HG03066 (cell line): ENCODE data around the gene MCCC2.
"Not testable (repeated sequence)": the region's sequence is repeated elsewhere in the genome, so short reads cannot be mapped to it uniquely, and the experiment has no call there.

Experiments
- ATAC-seq: cut with Tn5 transposase; IDR thresholded peaks from one replicate; pipeline ENCODE4 v1.9.1; 2021; ENCODE audit warnings: low read depth; ENCODE audit not compliant: unreplicated experiment

MCCC2 gene

GRCh38 chr5:71586941-71587765, at the start of gene MCCC2:
Gene MCCC2 (plus strand): TSS chr5:71587340. CDS start chr5:71587426, 86 bp downstream.
- ATAC-seq: peak; percentile 98

DNA sequence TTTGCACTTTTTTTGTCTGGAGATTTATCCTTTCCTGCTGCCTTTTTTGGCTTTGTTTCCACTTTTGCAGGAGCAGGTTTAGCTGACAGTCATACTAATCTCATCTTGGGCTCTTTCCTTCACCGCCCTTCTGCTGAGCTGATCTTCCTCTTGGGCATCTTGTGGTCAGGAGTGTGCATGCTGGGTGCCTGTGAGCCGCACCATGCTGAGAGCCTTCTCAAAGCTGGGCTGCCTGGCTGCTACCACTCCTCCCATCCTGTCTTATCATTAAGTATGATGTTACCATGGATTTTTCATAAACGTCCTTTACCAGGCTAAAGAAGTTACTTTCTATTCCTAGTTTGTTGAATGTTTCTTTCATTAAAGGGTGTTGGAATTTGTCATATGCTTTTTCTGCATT, 49.5 kb upstream of the MCCC2 start:
- ATAC-seq: no peak

GRCh38 chr5:71550885-71551284, 36.3 kb upstream of the MCCC2 start:
- not testable (repeated sequence) for ATAC-seq

GRCh38 chr5:71551582-71551981, 35.6 kb upstream of the MCCC2 start:
- ATAC-seq: not testable (repeated sequence)

- not testable (repeated sequence) for ATAC-seq
These were observed 35.0 kb upstream of the MCCC2 start for GRCh38 chr5:71552026-71552749.

DNA sequence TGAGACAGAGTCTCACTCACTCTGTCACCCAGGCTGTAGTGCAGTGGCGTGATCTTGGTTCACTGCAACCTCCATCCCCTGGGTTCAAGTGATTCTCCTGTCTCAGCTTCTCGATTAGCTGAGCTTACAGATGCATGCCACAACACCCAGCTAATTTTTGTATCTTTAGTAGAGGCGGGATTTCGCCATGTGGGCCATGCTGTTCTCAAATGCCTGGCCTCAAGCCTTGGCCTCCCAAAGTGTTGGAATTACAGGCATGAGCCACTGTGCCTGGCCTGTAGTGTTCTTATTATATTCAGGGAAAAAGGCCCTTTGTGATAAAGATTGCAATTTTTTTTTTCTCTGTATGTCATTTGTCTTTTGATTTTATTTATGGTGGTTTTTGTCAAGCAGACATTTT, 24.0 kb upstream of the MCCC2 start:
- no peak for ATAC-seq

DNA sequence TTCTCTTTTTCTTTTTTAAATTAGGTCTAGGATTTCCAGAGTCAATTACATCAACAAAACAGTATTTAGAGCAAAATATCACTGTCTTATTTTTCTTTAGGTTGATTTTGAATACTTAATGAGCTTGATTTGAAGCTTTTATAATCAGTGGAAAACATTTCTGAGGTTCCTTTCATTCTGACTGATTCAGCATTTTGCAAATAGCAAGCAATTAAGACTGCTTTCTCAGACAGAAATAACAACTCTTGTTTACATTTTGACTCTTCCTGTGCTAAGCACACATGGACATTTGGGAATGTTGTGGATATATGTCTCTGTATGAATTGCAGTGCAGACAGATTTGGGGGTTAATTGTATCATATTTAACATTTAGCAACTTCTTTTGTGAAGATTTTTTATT, 22.2 kb upstream of the MCCC2 start:
- ATAC-seq: no peak

- no peak for ATAC-seq
These were observed 17.2 kb upstream of the MCCC2 start for GRCh38 chr5:71569748-71570509.

DNA sequence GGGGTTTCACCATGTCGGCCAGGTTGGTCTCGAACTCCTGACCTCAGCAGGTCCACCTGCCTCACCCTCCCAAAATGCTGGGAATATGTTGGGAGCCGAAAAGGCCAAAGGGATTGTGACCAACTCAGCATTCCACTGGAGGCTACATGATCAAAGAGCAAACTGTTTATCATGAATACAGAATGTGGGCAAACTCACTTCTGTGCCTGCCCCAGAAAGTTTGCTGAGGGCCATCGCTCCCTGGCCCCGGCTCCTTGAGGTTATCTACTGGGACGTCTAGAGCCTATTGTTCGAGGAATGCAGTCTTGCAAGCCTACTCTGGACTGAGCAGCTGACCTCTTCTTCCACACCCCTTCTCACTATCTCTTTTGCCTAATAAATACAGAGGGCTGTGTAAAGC, 15.3 kb upstream of the MCCC2 start:
- not testable (repeated sequence) for ATAC-seq

- ATAC-seq: no peak
These were observed 13.5 kb upstream of the MCCC2 start for GRCh38 chr5:71573591-71573990.

DNA sequence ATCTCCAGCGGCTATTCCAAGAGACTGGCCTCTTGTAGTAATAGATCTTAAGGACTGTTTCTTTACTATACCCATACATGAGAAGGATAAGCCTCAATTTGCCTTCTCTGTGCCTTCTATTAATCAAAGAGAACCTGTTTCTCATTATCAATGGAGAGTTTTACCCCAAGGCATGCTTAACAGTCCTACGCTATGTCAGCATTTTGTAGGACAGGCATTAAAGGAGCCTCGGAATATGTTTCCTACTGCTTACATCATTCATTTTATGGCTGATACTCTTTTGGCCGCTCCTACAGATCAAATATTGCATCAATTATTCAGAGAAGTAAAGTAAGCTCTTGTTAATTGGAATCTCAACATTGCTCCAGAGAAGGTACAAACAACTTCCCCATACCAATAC, 11.6 kb upstream of the MCCC2 start:
- ATAC-seq: not testable (repeated sequence)

- no peak for ATAC-seq
These were observed 10.9 kb upstream of the MCCC2 start for GRCh38 chr5:71576241-71576640.

DNA sequence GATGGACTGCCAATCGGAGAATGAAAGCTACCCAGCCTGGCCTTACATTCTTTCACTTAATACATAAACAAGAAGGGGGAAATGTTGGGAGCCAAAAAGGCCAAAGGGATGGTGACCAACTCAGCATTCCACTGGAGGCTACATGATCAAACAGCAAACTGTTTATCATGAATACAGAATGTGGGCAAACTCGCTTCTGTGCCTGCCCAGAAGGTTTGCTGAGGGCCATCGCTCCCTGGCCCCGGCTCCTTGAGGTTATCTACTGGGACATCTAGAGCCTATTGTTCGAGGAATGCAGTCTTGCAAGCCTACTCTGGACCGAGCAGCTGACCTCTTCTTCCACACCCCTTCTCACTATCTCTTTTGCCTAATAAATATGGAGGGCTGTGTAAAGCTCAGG, 9.3 kb upstream of the MCCC2 start:
- not testable (repeated sequence) for ATAC-seq

DNA sequence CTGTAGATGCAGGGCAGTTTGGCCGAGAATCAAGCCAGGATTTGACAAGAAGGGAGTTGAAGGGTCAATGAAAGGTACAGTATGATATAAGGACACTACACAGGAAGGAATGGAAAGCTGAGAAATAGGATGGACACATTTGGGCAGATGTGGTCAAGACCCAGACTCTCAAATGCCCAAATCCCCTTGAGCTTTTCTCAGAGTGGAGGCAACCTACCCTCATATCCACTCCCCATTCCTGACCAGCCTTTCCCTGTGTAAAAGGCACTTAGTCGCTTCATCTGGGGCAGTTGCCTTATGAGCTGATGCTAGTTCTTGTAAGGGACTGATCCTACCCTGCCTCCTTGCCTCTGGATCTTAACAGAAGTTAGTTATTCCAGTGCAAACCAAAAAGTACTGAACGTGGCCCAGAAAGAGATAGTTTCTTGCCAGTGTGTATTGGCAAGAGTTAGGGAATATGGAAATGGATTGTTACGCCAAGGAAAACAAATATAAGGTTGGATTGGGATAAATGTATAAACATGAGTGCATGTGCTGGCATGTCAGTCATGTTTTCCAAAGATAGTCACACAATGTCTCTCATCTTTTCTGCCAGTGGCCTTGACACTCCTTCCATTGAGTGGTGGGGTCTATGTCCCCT, 4.1 kb upstream of the MCCC2 start:
- ATAC-seq: no peak

- peak; percentile 3 for ATAC-seq
These were observed 844 bp upstream of the MCCC2 start for GRCh38 chr5:71586052-71586940.

GRCh38 chr5:71587766-71588532, 809 bp downstream of the MCCC2 start:
- peak; percentile 18 for ATAC-seq

DNA sequence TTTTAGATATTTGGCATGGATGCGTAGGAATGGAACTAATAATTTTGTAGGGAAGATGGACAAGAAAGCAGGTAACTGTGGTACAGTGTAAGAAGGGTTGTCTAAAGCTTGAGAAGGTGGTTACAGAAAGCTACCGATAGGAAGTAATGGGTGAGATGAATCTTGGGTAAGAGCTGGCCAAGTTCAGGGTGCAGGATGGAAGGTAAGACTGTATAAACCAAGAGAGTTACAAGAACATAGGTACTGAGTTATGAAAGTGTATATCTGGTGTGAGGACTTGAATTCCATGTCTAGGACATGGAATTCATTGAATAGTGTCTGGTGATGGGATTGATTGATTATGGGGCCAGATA, 1.4 kb downstream of the MCCC2 start:
- ATAC-seq: no peak

- no peak for ATAC-seq
These were observed 2.8 kb downstream of the MCCC2 start for GRCh38 chr5:71589903-71590302.

- ATAC-seq: no peak
These were observed 4.0 kb downstream of the MCCC2 start for GRCh38 chr5:71591100-71591499.
